GM03348 (cell line): ENCODE results near the gene NTN1.
A peak's percentile ranks its signal among the peaks of the same experiment; 100 is the strongest.

Experiments used
- DNase-seq: peaks from one replicate; pipeline ENCODE4 v3.0.0; 2012; ENCODE audit warnings: low spot score

Gene NTN1

GRCh38 chr17:9231449-9232154, 210.3 kb downstream of the NTN1 start:
- DNase-seq, result no peak

- DNase-seq, result no peak
These were observed 210.8 kb downstream of the NTN1 start for GRCh38 chr17:9232155-9232475.

GRCh38 chr17:9232591-9233270, 211.4 kb downstream of the NTN1 start:
- DNase-seq, result peak; percentile 40

GRCh38 chr17:9233271-9233599, 211.9 kb downstream of the NTN1 start:
- no peak for DNase-seq

GRCh38 chr17:9233761-9234160, 212.5 kb downstream of the NTN1 start:
- no peak for DNase-seq

GRCh38 chr17:9234389-9234945, 213.2 kb downstream of the NTN1 start:
- DNase-seq, result no peak

- DNase-seq, result no peak
These were observed 214.0 kb downstream of the NTN1 start for GRCh38 chr17:9235346-9235745.

GRCh38 chr17:9236286-9237052, 215.2 kb downstream of the NTN1 start:
- no peak for DNase-seq

- no peak for DNase-seq
These were observed 215.7 kb downstream of the NTN1 start for GRCh38 chr17:9237053-9237410.

GRCh38 chr17:9237661-9238301, 216.5 kb downstream of the NTN1 start:
- no peak for DNase-seq

- no peak for DNase-seq
These were observed 217.3 kb downstream of the NTN1 start for GRCh38 chr17:9238340-9239245.

- DNase-seq, result no peak
These were observed 218.0 kb downstream of the NTN1 start for GRCh38 chr17:9239246-9239792.

- peak; percentile 96 for DNase-seq
These were observed 218.7 kb downstream of the NTN1 start for GRCh38 chr17:9239793-9240658.

GRCh38 chr17:9240659-9241370, 219.5 kb downstream of the NTN1 start:
- peak; percentile 44 for DNase-seq

- peak; percentile 51 for DNase-seq
These were observed 220.0 kb downstream of the NTN1 start for GRCh38 chr17:9241371-9241712.

GRCh38 chr17:9241774-9242496, 220.6 kb downstream of the NTN1 start:
- DNase-seq, result no peak

GRCh38 chr17:9242497-9242881, 221.2 kb downstream of the NTN1 start:
- no peak for DNase-seq

- DNase-seq, result no peak
These were observed 221.7 kb downstream of the NTN1 start for GRCh38 chr17:9242983-9243382.
